HG02759 (cell line): ENCODE data around the gene CACNB4.
"Not testable (repeated sequence)": the region's sequence is repeated elsewhere in the genome, so short reads cannot be mapped to it uniquely, and the experiment has no call there.

Experiments used
- ATAC-seq: cut with Tn5 transposase; IDR thresholded peaks from one replicate; pipeline ENCODE4 v1.9.1; 2021; ENCODE audit warnings: mild to moderate bottlenecking, moderate library complexity; ENCODE audit not compliant: unreplicated experiment

CACNB4 gene

GRCh38 chr2:151795646-151796240 is 303.1 kb downstream of the CACNB4 start:
- ATAC-seq: no peak

DNA sequence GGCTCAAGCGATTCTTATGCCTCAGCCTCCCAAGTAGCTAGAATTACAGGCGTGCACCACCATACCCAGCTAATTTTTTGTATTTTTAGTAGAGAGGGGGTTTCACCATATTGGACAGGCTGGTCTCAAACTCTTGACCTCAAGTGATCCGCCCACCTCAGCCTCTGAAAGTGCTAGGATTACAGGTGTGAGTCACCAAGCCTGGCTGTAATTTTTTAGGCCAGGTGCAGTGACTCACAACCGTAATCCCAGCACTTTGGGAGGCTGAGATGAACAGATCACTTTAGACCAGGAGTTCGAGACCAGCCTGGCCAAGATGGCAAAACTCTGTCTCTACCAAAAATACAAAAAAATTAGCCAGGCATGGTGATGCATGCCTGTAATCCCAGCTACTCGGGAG is 304.4 kb downstream of the CACNB4 start:
- not testable (repeated sequence) for ATAC-seq

GRCh38 chr2:151793123-151793522 is 305.7 kb downstream of the CACNB4 start:
- no peak for ATAC-seq

DNA sequence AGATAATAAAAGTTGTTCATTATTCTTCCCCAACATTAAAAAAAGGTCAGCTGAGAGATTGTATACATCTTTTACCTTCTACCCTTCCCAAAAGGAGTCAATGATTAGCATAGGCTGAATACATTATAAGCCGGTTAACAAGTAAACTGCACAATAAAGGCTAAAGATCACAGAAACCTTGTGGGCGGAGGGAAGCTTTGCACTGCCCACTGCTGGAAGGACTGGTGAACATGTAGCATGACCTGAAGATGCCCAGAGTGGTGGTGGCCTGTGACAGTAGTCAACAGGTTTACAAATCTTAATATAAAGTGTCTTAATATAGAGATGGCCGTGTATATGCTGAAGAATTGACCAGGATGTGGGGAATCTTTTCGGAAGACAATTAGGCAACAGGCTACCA is 306.3 kb downstream of the CACNB4 start:
- ATAC-seq: no peak

- ATAC-seq: no peak
These were observed 307.3 kb downstream of the CACNB4 start for GRCh38 chr2:151791545-151791944.

DNA sequence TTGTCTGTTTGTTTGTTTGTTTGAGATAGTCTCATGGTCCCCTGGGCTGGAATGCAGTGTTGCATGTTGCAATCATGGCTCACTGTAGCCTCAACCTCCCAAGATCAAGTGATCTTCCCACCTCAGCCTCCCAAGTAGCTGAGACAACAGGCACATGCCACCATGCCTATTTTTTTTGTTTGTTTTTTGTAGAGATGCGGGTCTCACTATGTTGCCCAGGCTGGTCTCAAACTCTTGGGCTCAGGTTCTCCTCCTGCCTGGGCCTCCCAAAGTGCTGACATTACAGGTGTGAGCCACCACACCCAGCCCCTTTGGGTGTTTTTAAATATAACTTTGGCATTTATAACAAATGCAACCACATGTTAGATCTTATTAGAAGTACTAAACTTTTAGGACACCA is 308.2 kb downstream of the CACNB4 start:
- no peak for ATAC-seq

DNA sequence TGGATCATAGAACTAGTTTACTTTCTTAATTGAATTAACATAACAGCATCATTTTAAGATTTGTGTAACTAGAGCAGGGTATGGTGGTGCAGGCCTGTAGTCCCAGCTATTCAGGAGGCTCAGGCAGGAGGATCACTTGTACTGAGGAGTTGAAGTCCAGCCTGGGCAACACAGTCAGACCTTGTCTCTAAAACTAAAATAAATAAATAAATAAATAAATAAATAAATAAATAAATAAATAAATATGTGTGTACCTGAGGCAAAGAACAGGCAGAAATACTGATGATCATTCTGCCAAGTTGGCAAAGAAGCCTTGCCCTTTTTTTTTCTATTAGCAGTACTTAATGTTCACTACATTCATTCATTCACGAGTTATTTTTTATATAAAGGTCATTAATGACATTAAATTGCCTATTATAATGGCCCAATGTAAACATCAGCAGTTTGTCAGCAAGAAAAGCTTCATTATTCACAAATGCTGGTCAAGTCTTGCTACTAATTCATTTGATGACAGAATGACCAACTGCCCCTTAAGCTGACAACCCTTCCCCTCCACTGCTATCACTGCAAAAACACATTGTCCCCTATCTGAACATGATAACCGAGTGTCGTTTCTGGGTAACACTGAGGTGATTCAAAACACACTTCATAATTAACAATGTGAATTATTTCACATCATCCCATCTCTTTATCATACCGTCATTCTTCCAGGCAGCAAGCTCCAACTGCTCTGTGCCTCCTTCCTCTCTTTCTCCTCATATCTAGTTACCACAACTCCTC is 309.6 kb downstream of the CACNB4 start:
- ATAC-seq: no peak

- no peak for ATAC-seq
These were observed 312.4 kb downstream of the CACNB4 start for GRCh38 chr2:151786483-151786882.

DNA sequence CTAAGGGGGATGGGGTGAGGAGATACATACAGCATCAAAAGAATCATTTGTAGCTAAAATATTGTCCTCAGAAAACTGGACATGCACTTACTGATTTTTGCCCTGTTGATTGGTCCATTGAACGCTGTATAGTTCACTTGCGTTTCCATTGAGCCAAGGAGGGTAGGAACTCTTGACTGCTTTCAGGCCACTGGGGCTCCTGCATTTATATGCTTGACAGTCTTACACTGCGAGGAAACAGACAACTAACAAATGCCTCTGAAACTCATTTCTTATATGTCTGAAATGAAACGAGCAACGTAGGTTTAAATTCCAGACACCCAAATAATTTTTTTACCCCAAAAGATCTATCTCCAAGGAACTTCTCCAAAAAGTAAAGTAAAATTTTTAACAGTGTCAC is 312.8 kb downstream of the CACNB4 start:
- no peak for ATAC-seq

GRCh38 chr2:151783133-151783520 is 315.7 kb downstream of the CACNB4 start:
- ATAC-seq: no peak
